HCEC 1CT (cell line): ENCODE data around the gene PHF14.
"Not testable (repeated sequence)": the region's sequence is repeated elsewhere in the genome, so short reads cannot be mapped to it uniquely, and the experiment has no call there.

ENCODE experiments used
- DNase-seq: peaks from one replicate; pipeline ENCODE4 v3.0.0-alpha.2; 2017

Gene PHF14

GRCh38 chr7:10977113-10977512, 3.4 kb downstream of the PHF14 start:
- DNase-seq, result no peak

GRCh38 chr7:10981317-10981716, 7.6 kb downstream of the PHF14 start:
- no peak for DNase-seq

GRCh38 chr7:10990748-10991147, 17.1 kb downstream of the PHF14 start:
- DNase-seq, result not testable (repeated sequence)

- DNase-seq, result not testable (repeated sequence)
Measured at GRCh38 chr7:10995482-10996166, 22.0 kb downstream of the PHF14 start.

- DNase-seq, result no peak
Measured at GRCh38 chr7:10998996-10999757, 25.5 kb downstream of the PHF14 start.

- DNase-seq, result no peak
Measured at GRCh38 chr7:11005202-11005601, 31.5 kb downstream of the PHF14 start.

- DNase-seq, result no peak
Measured at GRCh38 chr7:11006291-11006690, 32.6 kb downstream of the PHF14 start.

GRCh38 chr7:11009631-11010030, 36.0 kb downstream of the PHF14 start:
- no peak for DNase-seq

GRCh38 chr7:11021468-11021867, 47.8 kb downstream of the PHF14 start:
- no peak for DNase-seq

- no peak for DNase-seq
Measured at GRCh38 chr7:11026452-11027359, 53.0 kb downstream of the PHF14 start.

- no peak for DNase-seq
Measured at GRCh38 chr7:11035661-11036060, 62.0 kb downstream of the PHF14 start.

- no peak for DNase-seq
Measured at GRCh38 chr7:11039974-11040373, 66.3 kb downstream of the PHF14 start.

- no peak for DNase-seq
Measured at GRCh38 chr7:11054033-11054432, 80.4 kb downstream of the PHF14 start.

- DNase-seq, result no peak
Measured at GRCh38 chr7:11060893-11061292, 87.2 kb downstream of the PHF14 start.

GRCh38 chr7:11062110-11062509, 88.4 kb downstream of the PHF14 start:
- no peak for DNase-seq

GRCh38 chr7:11069591-11069990, 95.9 kb downstream of the PHF14 start:
- DNase-seq, result no peak

- no peak for DNase-seq
Measured at GRCh38 chr7:11077816-11078215, 104.1 kb downstream of the PHF14 start.

GRCh38 chr7:11078247-11078834, 104.7 kb downstream of the PHF14 start:
- DNase-seq, result no peak

- DNase-seq, result no peak
Measured at GRCh38 chr7:11079907-11080306, 106.2 kb downstream of the PHF14 start.

GRCh38 chr7:11082121-11082520, 108.4 kb downstream of the PHF14 start:
- DNase-seq, result no peak

- no peak for DNase-seq
Measured at GRCh38 chr7:11082552-11083213, 109.0 kb downstream of the PHF14 start.

- no peak for DNase-seq
Measured at GRCh38 chr7:11083214-11083568, 109.5 kb downstream of the PHF14 start.

- DNase-seq, result no peak
Measured at GRCh38 chr7:11104578-11104977, 130.9 kb downstream of the PHF14 start.
